Lung (tissue), 12 donors: Measurements from ENCODE around the gene POLN. TPM values are rescaled to one million over a fixed set of nuclear protein-coding genes. Genes with fewer than 3 reads are reported as not detected.
A peak's percentile ranks its signal among the peaks of the same experiment; 100 is the strongest.

ENCODE experiments used
- ATAC-seq: fragments of 200-7000 bp; cut with Tn5 transposase; one replicate; pipeline ENCODE4 v1.9.1; 2020; ENCODE audit warnings: moderate number of reproducible peaks; ENCODE audit not compliant: insufficient read depth, low FRiP score
- DNase-seq, 3 donors: peaks; one replicate each; pipeline ENCODE4 v3.0.0-alpha.2; 2013 to 2017
- H3K27ac ChIP-seq, 2 donors: one replicate each; pipeline ENCODE4 v1.5.1; 2013; ENCODE audit warnings: mild to moderate bottlenecking in 2 of 2, moderate library complexity in 2 of 2, control low read depth in 1 of 2, inconsistent platforms in 1 of 2, low read depth in 1 of 2, low read length in 1 of 2
- H3K27me3 ChIP-seq, 3 donors: one replicate each; pipeline ENCODE4 v1.5.1; 2013; ENCODE audit warnings: low read length in 2 of 3; ENCODE audit not compliant: control insufficient read depth in 3 of 3, insufficient read depth in 3 of 3
- H3K36me3 ChIP-seq, 4 donors: one replicate each; pipeline ENCODE4 v1.5.1; 2013; ENCODE audit warnings: low read length in 4 of 4, mild to moderate bottlenecking in 1 of 4, moderate library complexity in 1 of 4; ENCODE audit not compliant: control insufficient read depth in 4 of 4, insufficient read depth in 4 of 4
- H3K4me1 ChIP-seq, 5 donors: one replicate each; pipeline ENCODE4 v1.5.1; 2013; ENCODE audit warnings: low read length in 5 of 5, mild to moderate bottlenecking in 2 of 5, moderate library complexity in 1 of 5; ENCODE audit not compliant: control insufficient read depth in 5 of 5, insufficient read depth in 5 of 5
- H3K4me3 ChIP-seq: one replicate; pipeline ENCODE4 v1.5.1; 2013; ENCODE audit warnings: mild to moderate bottlenecking, control low read depth, moderate library complexity
- H3K9ac ChIP-seq, 2 donors: one replicate each; pipeline ENCODE4 v1.5.1; 2013; ENCODE audit warnings: low read length in 2 of 2, control low read depth in 1 of 2; ENCODE audit not compliant: insufficient read depth in 1 of 2
- H3K9me3 ChIP-seq, 4 donors: one replicate each; pipeline ENCODE4 v1.5.1; 2013; ENCODE audit warnings: low read length in 3 of 4, mild to moderate bottlenecking in 1 of 4, moderate library complexity in 1 of 4; ENCODE audit not compliant: control insufficient read depth in 4 of 4, insufficient read depth in 3 of 4
- WGBS, 2 donors: extraction: QIAGEN DNeasy Blood & Tissue Kit; methylation state at CpG; one replicate each; pipeline ENCODE4 v1.1.7; 2013; 5-methylcytosine and 5-hydroxymethylcytosine counted together
- polyA plus RNA-seq, 2 donors: library from polyadenylated mRNA; stranded (reverse); fragments of 200-250 nt; gene quantifications; one replicate each; pipeline ENCODE4 v1.2.1, GENCODE V29; 2013
- total RNA-seq, 2 donors: library from RNA; depleted of rRNA in 1 of 2; stranded (reverse); fragments of >200 nt in 1 of 2; gene quantifications; one replicate each; pipeline ENCODE4 v1.2.1, GENCODE V29; 2014 to 2021
- TF ChIP-seq, protein P1 (sequence below): IDR thresholded peaks from 2 replicates; pipeline ENCODE4 v1.5.1; 2012; ENCODE audit warnings: mild to moderate bottlenecking; ENCODE audit errors: control extremely low read depth, extremely low read depth
- donor health status: control.
- donor health status: control.
- donor health status: Bipolar disorder and iron deficiency.
- donor health status: healthy.
- donor health status: DM: yes; HTN: yes; CAD: no.

Gene POLN
- total and polyA plus RNA-seq, 4 donors: 0.68 to 3.7 (median 2.2) TPM

DNA sequence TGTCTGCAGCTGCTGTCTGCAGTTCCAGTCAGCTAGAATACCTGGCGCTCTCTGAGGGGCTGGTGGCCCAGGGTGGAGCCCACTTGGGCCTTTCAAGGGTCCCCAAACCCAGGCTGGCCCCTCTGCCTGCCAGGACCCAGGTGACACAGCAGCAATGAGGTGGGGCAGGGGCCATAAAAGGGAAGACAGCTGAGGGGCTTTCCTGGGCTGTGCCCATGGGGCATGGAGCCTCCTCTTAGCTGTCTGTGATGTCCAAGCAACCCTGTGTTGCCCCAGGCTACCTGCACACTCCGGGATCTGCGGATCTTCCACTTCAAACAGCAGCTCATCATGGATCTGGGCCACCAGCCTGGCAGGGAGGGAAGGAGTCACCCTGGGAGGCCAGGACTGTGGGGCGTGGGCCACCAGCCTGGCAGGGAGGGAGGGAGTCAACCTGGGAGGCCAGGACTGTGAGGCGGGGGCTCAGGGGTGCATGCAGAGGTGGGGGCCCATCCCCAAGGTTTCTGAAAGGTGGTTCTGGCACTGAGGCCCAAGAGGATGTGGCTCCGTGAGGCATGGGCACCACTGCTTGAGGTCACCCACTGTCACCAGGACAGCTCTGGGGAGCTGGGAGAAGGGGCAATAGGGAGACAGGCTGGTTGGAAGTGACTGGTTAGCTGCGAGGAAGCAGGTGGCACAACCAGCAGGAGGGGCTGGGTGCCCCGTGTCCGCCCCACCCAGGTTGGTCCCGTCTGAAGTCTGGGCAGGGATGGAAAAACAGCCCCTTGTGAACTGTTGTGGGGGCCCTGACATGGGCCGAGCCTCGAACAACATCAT lies 166.5 kb downstream of the POLN start:
- ATAC-seq (no peak), DNase-seq (peak in 1 of 3 donors; percentile 7)
- WGBS, 2 donors: 91 to 98% methylated on average over 12 of the region's 12 CpGs
- TF ChIP-seq, protein P1, sequence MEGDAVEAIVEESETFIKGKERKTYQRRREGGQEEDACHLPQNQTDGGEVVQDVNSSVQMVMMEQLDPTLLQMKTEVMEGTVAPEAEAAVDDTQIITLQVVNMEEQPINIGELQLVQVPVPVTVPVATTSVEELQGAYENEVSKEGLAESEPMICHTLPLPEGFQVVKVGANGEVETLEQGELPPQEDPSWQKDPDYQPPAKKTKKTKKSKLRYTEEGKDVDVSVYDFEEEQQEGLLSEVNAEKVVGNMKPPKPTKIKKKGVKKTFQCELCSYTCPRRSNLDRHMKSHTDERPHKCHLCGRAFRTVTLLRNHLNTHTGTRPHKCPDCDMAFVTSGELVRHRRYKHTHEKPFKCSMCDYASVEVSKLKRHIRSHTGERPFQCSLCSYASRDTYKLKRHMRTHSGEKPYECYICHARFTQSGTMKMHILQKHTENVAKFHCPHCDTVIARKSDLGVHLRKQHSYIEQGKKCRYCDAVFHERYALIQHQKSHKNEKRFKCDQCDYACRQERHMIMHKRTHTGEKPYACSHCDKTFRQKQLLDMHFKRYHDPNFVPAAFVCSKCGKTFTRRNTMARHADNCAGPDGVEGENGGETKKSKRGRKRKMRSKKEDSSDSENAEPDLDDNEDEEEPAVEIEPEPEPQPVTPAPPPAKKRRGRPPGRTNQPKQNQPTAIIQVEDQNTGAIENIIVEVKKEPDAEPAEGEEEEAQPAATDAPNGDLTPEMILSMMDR: no peak
- Histone ChIP-seq H3K27ac (no peak overlapping the region), H3K4me3 (no peak overlapping the region), H3K9ac (no peak overlapping the region), H3K9me3 (no peaks in the 10 kb centered on the region), H3K36me3 (no peaks in the 10 kb centered on the region), H3K27me3 (peaks cover 0 to 4% (median 0%) of the 10 kb centered on the region in 3 donors), H3K4me1 (peaks cover 0 to 12% (median 0%) of the 10 kb centered on the region in 5 donors)

DNA sequence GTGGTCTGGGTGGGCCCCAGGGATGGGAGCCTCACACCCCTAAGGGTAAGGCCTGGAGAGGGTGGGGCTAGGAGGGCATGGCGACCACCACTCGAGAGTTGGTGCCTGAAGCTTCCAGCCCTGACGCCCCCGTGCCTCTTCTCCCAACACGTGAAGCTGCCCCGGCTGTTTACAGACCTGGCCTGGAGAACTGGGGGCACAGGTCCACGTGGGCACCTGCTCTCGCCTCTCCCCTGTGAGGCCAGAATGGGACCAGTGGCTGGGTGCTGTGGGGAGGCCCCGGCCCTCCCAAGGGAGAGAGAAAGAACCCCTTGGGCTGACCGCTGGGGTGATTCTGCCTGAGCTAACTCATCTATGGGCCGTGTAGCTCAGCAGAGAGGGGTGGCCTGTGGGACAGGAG lies 167.3 kb downstream of the POLN start:
- H3K4me1 ChIP-seq: peaks cover 0 to 12% (median 0%) of the 10 kb centered on the region in 5 donors
- 75 to 88% methylated on average over 11 of the region's 11 CpGs for WGBS, 2 donors
- H3K36me3 ChIP-seq: no peaks in the 10 kb centered on the region
- no peak overlapping the region for H3K4me3 ChIP-seq
- no peak overlapping the region for H3K27ac ChIP-seq
- TF ChIP-seq, protein P1: no peak
- no peaks in the 10 kb centered on the region for H3K9me3 ChIP-seq
- DNase-seq: peak in 1 of 3 donors; percentile 8
- no peak overlapping the region for H3K9ac ChIP-seq
- H3K27me3 ChIP-seq: peaks cover 0 to 4% (median 0%) of the 10 kb centered on the region in 3 donors
- ATAC-seq: no peak

DNA sequence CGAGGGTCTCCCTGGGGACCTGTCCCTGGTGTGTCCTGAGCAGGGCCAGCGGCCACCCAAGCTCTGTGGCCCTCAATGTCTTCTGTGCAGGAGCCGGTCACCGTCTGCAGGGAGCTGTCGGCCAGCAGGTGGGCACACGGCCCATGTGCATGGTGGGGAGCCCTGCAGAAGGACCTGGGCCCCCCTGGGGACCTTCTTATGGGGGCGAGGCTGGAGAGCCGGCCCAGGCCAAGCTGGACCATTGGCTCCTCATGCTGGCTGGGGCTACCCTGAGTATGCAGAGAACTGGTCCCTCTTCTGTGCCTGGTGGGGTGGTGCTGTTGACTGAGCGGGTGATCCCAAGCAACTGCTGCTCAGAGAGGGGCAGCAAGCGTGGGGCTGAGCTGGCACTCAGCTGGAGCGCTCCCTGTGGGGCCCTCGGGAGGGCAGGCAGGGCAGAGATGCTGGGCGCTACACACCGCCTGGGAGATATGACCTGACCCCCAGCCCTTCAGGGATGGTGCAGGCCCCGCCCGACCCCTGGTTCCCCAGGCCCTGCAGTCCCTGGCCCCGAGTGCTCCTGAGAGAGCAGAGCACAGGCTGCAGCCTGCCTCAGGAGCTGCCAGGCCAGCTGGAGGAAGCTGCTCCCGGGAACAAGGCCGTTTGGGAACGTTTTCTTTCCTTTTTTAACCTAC lies 168.0 kb downstream of the POLN start:
- ATAC-seq: no peak
- Histone ChIP-seq H3K27me3 (peaks cover 0 to 4% (median 0%) of the 10 kb centered on the region in 3 donors), H3K4me1 (peaks cover 0 to 12% (median 0%) of the 10 kb centered on the region in 5 donors), H3K36me3 (no peaks in the 10 kb centered on the region), H3K4me3 (no peak overlapping the region), H3K9me3 (no peaks in the 10 kb centered on the region), H3K27ac (no peak overlapping the region), H3K9ac (no peak overlapping the region)
- DNase-seq: peak in 1 of 3 donors; percentile 9
- WGBS, 2 donors: 80 to 85% methylated on average over 20 of the region's 20 CpGs
- TF ChIP-seq, protein P1: no peak
